NCI-H748 (cell line): Measurements from ENCODE around the gene SYNDIG1.
"Not testable (repeated sequence)": the region's sequence is repeated elsewhere in the genome, so short reads cannot be mapped to it uniquely, and the experiment has no call there.

ENCODE experiments used
- DNase-seq: peaks from one replicate; lab custom pipeline; 2025; ENCODE audit not compliant: unreplicated experiment; lab: John Stamatoyannopoulos, UW

The SYNDIG1 gene

DNA sequence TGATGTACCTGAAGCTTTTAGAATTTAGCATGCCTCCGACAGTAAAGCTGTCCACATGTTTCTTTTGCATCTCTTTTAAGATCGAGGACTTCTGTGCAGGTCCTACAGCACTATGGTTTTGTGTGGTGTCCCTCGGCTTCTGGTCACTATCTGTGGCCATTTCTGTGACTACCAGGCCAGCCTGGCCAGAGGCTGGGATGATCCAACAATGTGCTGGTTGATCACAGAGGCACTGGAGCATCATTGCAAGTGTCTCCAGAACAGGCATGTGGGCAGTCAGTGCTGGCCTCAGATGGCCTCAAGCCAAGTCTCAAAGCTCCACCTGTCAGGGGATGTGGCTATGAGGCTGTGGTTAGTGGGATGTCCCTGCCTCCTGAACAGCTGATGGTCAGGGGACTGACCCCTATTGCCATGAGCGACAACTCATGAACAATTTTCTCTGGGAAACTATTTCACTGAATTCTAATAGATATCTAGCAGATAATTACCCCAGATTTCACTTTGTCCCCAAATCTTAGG, 136.6 kb downstream of the SYNDIG1 start:
- no peak for DNase-seq

DNA sequence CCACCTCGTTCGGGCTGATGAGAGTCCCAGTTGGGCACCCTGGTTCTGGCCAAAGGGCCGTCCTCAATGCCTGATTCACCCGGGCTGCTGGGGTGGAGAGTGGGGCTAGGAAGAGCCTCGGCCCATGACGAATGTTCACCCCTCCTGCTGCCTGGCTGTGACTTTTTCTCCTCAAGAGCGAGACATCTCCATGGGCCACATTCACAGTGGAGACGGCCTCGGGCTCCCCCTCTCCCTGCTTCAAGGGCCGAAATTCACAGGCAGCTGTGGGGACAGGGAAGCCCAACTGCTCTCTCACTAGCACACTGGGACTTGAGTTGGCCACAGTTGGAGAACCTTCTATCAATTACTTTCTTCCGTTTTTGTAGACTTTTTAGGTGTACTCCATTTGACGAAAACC, 138.0 kb downstream of the SYNDIG1 start:
- DNase-seq, result no peak

DNA sequence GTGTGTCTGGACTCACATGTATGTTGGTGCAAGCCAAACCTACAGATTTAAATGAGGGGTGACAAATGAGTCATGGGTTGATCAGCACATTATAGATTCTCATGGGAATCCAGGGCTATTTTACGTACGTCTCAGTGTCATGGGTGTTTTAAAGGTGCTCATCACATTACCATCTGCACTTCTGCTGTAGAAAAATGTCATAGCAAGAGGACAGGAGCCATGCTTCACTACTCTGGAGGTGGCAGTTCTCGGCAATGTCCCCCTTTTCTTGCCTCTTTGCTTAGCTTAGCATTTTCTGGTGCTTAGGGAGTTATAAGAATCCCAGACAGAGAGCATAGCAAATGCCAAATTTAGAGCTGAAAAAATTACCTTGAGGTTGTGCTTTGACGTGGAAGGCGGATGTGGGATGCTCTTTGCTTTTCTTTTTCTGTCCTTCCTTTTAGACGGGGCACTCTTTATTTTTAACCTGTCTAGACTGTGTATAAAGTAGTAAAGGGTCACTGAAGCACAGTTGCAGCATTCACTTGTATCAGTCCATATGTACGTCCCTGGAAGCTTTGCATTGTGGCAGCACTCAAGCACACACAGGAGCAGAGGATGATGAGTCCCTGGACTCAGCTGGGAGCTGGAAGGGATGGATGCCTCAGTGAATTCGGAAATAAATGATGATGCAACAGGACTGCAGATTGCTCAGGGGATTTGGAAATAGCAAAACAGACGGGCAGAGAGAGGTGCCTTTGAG, 139.7 kb downstream of the SYNDIG1 start:
- DNase-seq, result no peak

DNA sequence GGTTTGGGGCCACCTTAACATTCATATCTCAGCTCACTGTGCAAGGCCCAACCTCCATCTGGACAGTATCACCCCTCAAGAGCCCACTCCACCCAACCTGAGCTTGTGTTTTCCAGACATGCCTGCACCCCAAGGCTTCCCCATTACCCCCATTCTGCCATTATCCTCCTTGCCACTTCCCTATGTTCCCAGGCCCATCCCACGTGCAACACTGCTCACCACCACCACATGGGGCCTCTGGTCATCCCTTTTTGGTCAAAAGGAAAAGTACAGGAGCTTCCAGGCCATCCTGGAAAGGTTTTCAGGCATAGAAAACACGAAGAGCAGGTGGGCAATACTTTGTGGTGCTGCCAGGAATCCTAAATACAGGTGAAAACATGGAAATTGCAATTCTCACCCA, 140.3 kb downstream of the SYNDIG1 start:
- no peak for DNase-seq

DNA sequence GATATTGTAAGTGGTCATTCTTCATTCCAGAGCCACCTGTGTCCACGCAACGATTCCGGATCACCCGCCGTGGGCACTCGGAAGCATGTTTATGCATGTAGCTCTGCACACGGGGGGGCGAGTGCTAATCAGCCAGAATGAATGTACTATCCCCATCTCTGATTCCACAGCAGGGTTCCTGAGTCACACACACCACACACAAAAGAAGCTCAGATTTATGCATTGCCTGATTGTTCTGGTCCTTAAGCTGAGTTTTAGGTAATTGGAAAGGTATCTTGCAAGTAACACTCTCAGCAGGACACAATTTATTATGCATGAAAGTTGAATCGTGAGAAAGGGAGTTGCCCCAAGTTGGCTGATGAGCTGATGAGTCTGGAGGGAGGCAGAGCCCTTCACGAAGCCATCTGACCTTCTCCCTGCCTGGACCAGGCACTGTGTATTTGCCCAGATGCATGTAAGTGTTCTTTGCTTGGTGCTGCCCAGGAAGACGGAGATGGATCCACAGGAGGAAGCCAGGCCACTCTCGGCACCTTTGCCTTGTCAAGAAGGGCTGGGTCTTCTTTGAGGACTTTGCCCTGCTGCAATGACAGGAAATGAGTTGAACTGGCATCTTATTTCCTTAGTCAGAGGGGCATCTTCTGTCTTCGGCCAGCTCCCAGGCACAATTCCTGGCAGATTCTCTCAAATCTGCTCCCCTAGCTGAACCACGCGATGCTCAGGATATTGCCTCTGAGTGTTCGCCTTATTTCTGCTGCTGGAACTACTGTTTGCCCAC, 141.1 kb downstream of the SYNDIG1 start:
- no peak for DNase-seq

DNA sequence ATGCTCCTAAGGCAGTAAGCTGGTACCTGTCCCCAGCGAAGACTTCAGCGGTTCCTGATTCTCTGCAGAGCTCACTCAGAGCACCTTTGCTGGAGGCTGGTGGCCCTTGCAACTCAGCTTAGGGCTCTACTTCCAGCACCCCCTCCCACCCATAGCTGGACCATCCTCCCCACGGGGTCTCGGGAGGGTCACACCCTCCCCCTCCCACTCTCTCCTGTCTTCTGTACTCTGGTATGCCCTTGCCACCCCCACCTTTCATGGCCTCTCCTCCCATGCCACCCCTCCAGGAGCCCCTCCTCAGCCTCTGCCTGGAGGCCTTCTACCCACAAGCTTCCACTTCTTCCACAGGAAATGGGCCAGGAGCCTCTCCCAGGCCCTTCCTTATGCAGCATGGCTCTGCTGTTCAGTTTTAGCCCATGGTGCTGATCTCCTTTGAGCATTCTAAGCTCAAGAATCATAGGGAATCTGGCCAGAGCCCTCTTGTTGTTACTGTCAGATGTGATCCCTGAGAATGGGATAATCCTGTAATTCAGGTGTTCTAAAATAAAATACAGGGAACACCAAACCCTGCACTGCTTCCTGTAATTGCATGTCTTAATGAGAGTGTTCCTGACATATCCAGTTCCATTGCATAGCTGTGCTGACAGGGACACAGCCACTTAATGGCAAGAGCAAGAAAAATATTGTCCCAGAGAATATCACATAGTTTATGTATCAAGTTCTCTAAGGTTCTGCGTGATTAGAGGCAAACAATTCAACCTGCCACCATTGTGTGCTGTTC, 142.1 kb downstream of the SYNDIG1 start:
- no peak for DNase-seq

DNA sequence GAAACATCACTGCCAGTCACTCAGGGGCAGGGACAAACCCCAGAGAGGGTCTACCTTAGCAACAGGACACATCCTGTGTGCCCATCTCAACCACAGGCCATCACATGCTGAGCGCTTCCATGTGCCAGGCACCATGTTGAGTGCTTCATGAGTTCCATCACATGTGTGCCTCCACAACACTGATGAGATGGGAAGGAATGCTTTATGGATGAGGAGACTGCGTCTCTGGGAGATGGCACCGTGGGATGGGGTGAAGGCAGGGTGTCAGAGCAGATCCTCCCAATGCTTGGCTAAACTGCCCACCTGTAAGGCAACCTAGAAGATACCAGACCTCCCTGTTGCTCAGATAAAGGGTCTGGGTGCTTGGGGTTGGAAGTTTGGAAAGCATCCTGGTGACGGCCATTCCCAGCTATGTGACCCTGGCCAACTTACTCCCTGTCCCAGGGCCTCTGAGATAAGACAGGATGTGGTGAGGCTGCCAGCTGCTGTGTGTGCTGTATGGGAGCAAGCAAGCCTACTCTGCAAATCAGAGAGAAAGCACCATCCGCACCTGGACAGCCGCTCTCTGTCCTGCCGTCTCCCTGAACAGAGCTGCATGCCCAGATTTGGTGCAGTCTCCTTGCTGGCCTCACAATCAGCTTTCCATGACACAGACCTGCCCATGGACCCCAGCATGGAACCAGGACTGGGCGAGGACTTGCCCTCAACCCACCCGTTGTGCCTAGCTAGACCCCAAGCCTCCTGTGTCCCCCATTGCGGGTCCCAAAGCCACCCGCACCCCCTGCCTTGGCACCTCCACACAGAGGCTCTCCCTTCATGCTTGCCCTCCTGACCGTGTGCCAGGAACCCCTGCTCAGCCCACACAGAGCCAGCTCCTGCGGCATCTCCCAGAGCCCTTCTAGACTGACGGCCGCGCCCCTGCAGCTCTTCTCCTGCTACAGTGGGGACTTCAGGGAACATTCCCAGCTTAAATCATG, 143.7 kb downstream of the SYNDIG1 start:
- DNase-seq, result no peak

DNA sequence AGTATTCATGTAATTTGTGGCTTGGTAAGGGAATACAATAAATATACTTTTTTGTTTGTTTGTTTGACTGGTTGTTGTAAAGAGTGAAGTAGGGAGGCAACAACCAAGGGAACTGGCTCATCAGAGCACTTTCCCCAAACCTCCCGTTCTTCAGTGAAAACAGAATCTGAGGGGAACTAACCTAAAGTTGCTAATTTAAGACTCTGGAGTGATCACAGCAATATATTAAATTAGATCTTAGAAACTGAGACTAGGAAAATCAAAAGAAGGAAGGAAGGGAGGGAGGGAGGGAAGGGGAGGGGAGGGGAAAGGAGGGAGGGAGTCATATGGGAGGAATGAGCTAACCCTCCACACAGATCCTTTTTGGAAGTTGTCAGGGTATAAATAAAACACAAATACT, 144.9 kb downstream of the SYNDIG1 start:
- DNase-seq, result no peak

DNA sequence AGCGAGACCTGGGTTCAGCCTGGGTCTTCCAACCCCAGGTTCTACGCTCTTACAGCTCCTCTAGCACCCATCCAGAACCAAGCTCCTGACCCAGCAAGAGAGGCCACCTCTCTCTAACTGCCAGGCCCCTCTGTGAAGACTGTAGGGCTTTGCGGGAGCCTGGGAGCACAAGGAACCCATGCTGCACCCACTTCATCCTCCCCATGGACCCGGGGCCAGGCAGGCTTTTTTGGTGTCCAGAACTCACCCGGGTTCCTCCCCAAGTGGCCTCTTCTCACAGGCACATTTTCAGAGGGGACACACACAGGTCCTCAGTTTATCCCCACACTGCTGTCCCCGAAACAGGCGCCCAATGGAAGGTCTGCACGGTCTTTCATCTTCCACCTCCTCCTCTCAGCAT, 145.9 kb downstream of the SYNDIG1 start:
- no peak for DNase-seq

DNA sequence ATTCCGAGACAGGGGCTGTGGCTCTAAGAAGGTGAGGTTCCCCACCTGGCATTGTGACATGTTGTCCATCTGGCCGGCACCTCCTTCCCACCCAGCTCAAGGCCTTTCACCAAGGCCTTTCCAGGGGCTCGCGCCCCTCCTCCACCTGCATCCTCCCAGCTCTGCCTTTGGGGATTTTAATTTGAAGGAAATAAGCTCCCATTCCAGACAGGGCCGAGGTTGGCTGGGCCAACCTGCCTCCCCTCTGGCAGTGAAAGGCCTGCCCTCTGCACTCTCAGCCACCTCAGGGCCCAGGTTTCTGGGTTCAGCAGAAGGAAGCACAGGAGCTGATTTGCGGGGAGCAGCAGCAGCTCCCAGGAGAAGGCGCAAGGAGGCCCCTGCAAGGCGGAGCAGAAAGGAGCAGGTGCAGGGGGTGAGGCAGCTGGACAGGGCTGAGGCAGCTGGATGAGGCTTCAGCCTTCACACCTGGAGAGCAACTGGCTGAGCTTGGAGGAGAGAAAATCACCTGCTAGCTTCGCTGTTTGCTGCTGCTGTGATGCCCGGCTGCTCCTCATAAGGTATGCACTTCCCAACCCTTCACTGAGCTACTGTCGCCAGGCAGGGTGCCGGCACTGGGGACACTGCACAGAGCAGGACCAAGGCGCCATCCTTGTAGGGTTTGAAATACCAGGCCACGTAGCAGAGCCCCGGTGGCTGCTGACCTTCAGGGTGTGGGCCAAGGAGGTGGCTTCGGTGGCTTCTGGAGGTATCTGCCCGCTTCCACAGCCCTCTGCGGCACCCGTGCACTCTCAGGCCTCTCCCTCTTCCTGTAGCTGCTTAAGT, 147.0 kb downstream of the SYNDIG1 start:
- peak; percentile 42 for DNase-seq

DNA sequence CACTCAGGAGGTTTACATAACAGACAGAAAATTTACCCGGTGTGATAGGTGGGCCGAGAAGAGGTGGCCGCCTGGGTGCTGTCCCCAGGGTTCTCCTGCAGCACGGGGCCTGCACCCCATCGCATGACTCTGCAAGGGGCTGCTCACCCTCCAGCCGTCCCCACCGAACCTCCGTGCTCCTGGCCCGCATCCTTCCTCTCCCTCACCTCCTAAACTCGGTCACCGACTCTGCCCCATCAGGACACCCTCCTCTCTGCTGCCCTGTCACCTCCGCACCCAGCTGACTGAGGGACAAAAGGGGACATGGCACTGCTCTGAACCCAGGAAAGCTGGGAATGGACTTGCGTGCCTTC, 147.6 kb downstream of the SYNDIG1 start:
- DNase-seq, result no peak

DNA sequence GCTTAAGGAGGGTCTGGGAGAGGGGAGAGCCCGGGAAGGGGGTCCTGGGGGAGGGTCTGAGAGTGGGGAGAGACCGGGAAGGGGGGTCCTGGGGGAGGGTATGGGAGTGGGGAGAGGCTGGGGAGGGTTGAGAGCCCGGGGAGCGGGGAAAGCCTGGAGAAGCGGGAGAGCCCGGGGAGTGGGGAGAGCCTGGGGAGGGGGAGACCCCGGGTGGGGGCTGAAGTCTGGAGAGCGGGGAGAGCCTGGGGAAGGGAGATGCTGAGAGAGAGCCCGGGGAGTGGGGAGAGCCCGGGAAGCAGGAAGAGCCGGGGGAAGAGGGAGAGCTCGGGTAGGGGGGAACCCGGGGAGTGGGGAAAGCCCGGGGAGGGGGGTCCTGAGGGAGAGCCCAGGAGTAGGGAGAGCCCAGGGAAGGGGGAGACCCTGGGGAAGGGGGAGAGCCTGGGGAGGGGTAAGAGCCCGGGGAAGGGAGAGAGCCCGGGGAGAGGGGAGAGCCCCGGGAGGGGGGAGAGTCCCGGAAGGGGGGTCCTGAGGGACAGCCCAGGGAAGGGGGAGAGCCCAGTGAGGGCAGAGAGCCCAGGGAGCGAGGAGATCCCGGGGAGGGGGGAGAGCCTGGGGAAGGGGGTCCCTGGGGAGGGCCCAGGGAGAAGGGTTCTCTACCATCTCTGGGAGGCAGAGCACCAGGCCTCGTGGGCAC, 148.5 kb downstream of the SYNDIG1 start:
- DNase-seq, result no peak

DNA sequence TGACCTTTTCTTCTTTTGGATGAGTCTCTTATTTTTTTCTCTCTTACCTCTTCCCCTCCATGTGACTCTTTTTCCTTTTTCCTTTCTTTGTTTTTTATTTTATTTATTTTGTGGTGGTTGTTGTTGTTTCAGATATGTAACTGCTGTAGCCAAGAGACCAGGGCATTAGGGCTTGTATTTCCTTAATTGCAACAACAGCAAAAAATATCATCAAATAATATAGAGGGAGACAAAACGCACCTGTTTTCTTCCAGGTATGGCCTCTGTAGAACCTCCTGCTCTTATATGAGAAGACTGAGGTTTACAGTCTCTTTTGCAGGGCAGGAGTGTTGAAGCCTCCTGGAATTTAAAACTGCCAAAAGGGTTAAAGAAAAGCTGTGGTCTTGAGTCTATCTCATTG, 149.3 kb downstream of the SYNDIG1 start:
- DNase-seq, result no peak

DNA sequence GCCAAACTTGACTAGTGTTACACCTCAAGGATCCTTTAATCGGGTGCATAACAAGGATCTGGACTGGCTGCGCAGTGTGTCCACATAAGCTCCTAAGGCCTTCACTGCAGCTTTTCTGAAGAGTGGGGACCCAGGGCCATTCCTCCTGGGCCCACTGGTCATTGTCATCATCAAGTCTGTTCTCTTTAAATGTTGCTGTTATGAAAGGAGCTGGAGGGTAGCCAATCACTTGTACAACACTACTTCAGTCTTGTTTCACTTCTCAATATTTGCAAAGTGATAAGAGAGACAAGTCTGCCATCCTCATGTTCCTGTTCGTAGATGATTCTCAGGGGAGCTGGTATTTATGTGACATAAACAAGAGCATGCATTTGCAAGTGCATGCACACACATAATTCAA, 149.8 kb downstream of the SYNDIG1 start:
- no peak for DNase-seq

DNA sequence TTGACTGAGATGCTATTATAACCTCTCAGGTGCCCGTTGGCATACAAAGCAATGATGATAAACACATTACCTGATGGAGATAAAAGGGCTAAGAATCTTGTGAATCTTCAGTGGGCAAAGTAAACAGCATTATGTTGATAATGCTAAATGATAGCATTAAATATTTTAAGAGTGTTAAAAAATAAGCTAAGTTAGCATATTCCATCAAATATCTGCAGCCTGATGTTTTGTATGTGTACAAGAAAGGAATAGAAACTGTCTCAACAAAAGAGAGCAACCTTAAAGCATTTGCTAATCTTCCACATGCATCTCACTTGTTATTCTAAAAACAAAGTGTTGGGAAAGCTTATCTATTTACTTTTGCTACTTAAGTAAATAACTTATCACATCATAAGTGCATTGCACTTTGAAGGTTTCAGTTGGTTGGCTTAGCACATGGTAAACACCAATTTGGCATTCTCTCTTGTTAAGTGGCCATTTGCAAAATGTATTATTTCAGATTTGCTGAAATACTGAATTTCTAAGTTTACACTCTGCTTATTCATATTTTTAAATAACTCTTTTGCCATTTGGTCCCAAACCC, 151.6 kb downstream of the SYNDIG1 start:
- peak; percentile 29 for DNase-seq

DNA sequence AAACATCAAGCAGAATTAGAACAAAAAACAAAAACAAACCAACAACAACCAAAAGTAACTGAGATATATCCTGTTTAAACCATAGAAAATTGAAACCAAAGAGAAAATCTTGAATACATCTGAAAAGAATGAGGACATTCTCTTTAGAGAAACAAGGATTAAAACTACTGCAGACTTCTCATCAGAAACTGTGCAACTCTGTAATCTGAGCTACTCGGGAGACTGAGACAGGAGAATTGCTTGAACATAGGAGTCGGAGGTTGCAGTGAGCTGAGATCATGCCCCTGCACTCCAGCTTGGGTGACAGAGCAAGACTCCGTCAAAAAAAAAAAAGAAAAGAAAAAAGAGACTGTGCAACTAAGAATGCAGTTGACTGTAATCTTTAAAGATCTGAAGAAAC, 153.4 kb downstream of the SYNDIG1 start:
- no peak for DNase-seq

DNA sequence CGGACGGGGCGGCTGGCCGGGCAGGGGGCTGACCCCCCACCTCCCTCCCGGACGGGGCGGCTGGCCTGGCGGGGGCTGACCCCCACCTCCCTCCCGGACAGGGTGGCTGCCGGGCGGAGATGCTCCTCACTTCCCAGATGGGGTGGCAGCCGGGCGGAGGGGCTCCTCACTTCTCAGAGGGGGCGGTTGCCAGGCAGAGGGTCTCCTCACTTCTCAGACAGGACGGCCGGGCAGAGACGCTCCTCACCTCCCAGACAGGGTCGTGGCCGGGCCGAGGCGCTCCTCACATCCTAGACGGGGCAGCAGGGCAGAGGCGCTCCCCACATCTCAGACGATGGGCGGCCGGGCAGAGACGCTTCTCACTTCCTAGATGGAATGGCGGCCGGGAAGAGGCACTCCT, 156.7 kb downstream of the SYNDIG1 start:
- DNase-seq, result not testable (repeated sequence)

DNA sequence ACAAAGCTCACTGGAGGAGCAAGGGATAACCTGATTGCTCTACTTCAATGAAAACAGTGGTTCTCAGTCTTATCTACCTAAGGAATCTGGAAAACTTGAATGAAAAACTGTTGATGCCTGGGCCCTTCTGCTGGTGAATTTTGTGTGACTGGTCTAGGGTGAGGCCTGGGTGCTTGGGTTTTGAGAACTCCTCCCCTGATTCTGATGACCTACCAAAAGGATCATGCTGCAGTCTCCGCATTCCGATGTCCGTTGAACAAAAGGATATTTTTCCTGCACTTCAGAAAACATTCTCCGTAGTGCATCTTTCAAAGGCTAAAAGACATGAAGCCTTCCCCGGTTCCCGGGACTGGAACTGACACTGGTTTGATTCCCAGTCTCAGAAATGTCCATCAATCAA, 157.9 kb downstream of the SYNDIG1 start:
- no peak for DNase-seq

DNA sequence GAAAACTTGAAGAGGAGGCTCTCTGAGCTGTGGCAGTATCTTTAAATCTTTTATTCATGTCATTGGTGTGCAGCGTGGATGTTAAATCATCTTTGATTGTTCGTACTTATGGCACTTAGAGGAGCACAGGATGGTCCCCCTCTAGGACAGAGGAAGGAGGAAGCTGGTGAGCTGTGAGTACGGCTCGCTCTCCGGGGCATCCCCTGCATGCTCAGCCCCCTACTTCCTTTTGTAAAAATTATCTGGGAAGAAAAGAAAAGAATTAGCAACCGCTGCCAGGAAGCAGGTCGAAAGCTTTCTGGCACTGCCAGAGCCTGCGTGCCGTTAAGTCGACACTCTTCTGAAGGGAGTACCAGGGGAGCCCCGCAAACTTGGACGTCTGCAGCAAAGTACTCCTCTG, 158.5 kb downstream of the SYNDIG1 start:
- no peak for DNase-seq
